ENCODE measurements around the gene SOD3.
A peak's percentile ranks its signal among the peaks of the same experiment; 100 is the strongest.

SOD3 gene

GRCh38 chr4:24783506-24783905 is 11.9 kb upstream of the SOD3 start:
- no peak overlapping the region for H3K4me3 ChIP-seq (ENCODE audit: low read depth, low read length)
- no peak for TF ChIP-seq CTCF (IDR thresholded peaks at IDR 0.05; ENCODE audit: control insufficient read depth, extremely low read depth, insufficient read depth)
- DNase-seq (ENCODE audit: low read depth) = no peak

- TF ChIP-seq CTCF (IDR thresholded peaks at IDR 0.05; ENCODE audit: control insufficient read depth, extremely low read depth, insufficient read depth) = no peak
- no peak for DNase-seq (ENCODE audit: low read depth)
- no peak overlapping the region for H3K4me3 ChIP-seq (ENCODE audit: low read depth, low read length)
Observed at GRCh38 chr4:24791043-24791442, 4.3 kb upstream of the SOD3 start.

DNA sequence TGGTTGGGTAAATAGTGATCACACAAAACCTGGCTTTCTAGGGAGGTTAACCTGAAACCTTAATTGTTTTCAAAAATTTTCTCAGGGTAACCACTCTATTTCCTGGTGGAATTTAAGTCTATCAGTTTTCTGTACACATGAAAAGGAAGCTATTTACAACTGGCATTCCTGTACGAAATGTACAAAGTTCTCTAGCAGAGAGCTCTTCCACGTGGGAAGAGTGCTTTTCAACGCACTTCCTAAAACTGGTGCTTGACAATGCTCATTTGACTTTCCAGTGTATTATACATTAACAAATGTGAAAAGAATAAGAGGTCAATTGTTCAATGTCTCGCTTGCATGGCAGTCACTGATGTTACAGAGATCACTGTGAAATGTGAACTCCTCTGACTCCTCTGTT is 2.8 kb upstream of the SOD3 start:
- DNase-seq (ENCODE audit: low read depth) = no peak
- no peak overlapping the region for H3K4me3 ChIP-seq (ENCODE audit: low read depth, low read length)
- TF ChIP-seq CTCF (IDR thresholded peaks at IDR 0.05; ENCODE audit: control insufficient read depth, extremely low read depth, insufficient read depth) = no peak

- no peak overlapping the region for H3K4me3 ChIP-seq (ENCODE audit: low read depth, low read length)
- TF ChIP-seq CTCF (IDR thresholded peaks at IDR 0.05; ENCODE audit: control insufficient read depth, extremely low read depth, insufficient read depth) = peak; percentile 61
- DNase-seq (ENCODE audit: low read depth) = no peak
Observed at GRCh38 chr4:24793219-24794005, 2.0 kb upstream of the SOD3 start.

DNA sequence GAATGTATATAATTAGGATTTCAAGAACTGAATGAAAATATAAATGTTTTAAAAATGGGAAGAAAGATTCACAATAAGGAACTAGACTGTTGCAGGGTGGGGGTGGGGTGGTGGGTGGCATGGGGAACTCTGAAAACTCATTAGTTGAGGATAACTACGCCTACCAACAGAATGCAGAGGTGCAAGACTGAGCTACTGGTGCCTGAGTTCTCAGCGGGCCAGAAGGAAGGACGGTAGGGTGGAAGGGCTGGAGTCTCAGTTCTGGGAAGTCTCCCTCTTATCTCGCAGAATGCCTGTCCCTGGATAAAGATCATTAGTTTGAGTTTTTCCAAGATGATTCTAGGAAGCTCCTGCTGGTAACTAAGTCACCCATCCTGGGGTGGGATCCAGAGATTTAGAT is 1.3 kb upstream of the SOD3 start:
- no peak for TF ChIP-seq CTCF (IDR thresholded peaks at IDR 0.05; ENCODE audit: control insufficient read depth, extremely low read depth, insufficient read depth)
- DNase-seq (ENCODE audit: low read depth) = no peak
- no peak overlapping the region for H3K4me3 ChIP-seq (ENCODE audit: low read depth, low read length)

DNA sequence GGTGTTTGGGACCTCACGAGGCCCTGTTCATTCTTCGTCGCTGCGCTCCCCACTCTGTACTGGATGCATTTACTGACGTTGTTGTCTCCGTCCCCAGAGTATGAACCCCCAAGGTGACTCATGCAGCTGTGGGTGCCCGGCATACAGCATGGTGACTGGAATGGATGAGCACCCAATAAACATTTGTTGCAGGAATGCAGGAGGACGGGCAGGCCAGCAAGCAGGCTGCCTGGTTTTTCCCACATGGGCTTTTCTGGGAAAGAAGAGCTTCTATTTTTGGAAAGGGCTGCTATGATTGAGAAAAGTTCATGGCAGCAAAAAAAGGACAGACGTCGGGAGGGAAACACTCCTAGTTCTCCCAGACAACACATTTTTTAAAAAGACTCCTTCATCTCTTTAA is 893 bp upstream of the SOD3 start:
- H3K4me3 ChIP-seq (ENCODE audit: low read depth, low read length) = no peak overlapping the region
- no peak for TF ChIP-seq CTCF (IDR thresholded peaks at IDR 0.05; ENCODE audit: control insufficient read depth, extremely low read depth, insufficient read depth)
- DNase-seq (ENCODE audit: low read depth) = no peak

All from LNCaP clone FGC (cell line).